Liver (tissue), 3 donors: Measurements from ENCODE around the gene HSPG2.

Source experiments
- CTCF ChIP-seq: fragments of 150-350 bp; IDR thresholded peaks from 2 replicates; pipeline ENCODE4 v1.5.1; 2017; ENCODE audit warnings: improper control_type of control experiment, low read depth, low read length; ENCODE audit not compliant: missing input control
- FOXA1 ChIP-seq: IDR thresholded peaks from 2 replicates; pipeline ENCODE4 v1.6.1; 2016; ENCODE audit warnings: antibody characterized with exemption
- HNF4G ChIP-seq: IDR thresholded peaks from 2 replicates; pipeline ENCODE4 v1.6.1; 2016; ENCODE audit warnings: antibody characterized with exemption
- MAX ChIP-seq: IDR thresholded peaks from 2 replicates; pipeline ENCODE4 v1.6.1; 2016; ENCODE audit warnings: antibody characterized with exemption
- RAD21 ChIP-seq, 2 donors: IDR thresholded peaks; 2 replicates each; pipeline ENCODE4 v1.6.1; 2016; ENCODE audit warnings: antibody characterized with exemption in 2 of 2, mild to moderate bottlenecking in 2 of 2
- RXRA ChIP-seq, 2 donors: IDR thresholded peaks; 2 replicates each; pipeline ENCODE4 v1.6.1; 2017 to 2018; ENCODE audit warnings: antibody characterized with exemption in 2 of 2, mild to moderate bottlenecking in 1 of 2
- SP1 ChIP-seq: IDR thresholded peaks from 2 replicates; pipeline ENCODE4 v1.6.1; 2018; ENCODE audit warnings: antibody characterized with exemption, mild to moderate bottlenecking
- TAF1 ChIP-seq: conservative IDR thresholded peaks from 2 replicates; pipeline ENCODE4 v1.6.1; 2016; ENCODE audit warnings: antibody characterized with exemption, mild to moderate bottlenecking
- donor health status: healthy.
- donor health status: healthy.

GRCh38 chr1:21861602-21862429 is 75.3 kb downstream of the HSPG2 start:
- TF ChIP-seq CTCF (no peak), TAF1 (no peak), RAD21 (IDR thresholded peaks at IDR 0.05) (no peak), RXRA (IDR thresholded peaks at IDR 0.05) (no peak), FOXA1 (no peak), MAX (no peak), SP1 (no peak), HNF4G (no peak)
